H1 (cell line): ENCODE data around the gene RRP1B. TPM values are rescaled to one million over a fixed set of nuclear protein-coding genes. Genes with fewer than 3 reads are reported as not detected.

Experiments
- CTCF ChIA-PET: fragments of 300-600 bp; sonication (Branson Sonifier 250); formaldehyde crosslinking; loops from one replicate; lab custom pipeline; 2021; ENCODE audit not compliant: partially characterized antibody; lab: Charles Lee
- POLR2A ChIA-PET: fragments of 300-600 bp; sonication (Branson Sonifier 250); formaldehyde crosslinking; loops from one replicate; lab custom pipeline; 2021; ENCODE audit warnings: inconsistent platforms; ENCODE audit not compliant: partially characterized antibody; lab: Charles Lee
- DNase-seq, 2 experiments: peaks; one replicate each; pipeline versions ENCODE4 v3.0.0 to v3.0.0-alpha.2; 2010 to 2022; ENCODE audit warnings: low spot score in 2 of 2, low read depth in 1 of 2, mixed read lengths in 1 of 2
- FAIRE-seq: peaks from 2 replicates; lab custom pipeline; 2011; peaks lifted over from hg19 to GRCh38; lab: Jason Lieb, UNC
- H2AFZ ChIP-seq: 2 replicates; pipeline ENCODE4 v1.8.1; 2012; ENCODE audit warnings: low read length, inconsistent platforms
- H2AK5ac ChIP-seq: 2 replicates; pipeline ENCODE4 v1.6.1; 2013; ENCODE audit warnings: low read depth, low read length
- H2BK120ac ChIP-seq: replicated peaks from 2 replicates; pipeline ENCODE3; 2013; ENCODE audit warnings: low read depth, low read length, inconsistent platforms
- H2BK12ac ChIP-seq: 2 replicates; pipeline ENCODE4 v1.6.1; 2013; ENCODE audit warnings: low read depth, low read length
- H2BK15ac ChIP-seq: 2 replicates; pipeline ENCODE4 v1.6.1; 2013; ENCODE audit warnings: low read length
- H2BK20ac ChIP-seq: 2 replicates; pipeline ENCODE4 v1.6.1; 2013; ENCODE audit warnings: low read length
- H2BK5ac ChIP-seq: 2 replicates; pipeline ENCODE4 v1.6.1; 2013; ENCODE audit warnings: low read depth, low read length
- H3K14ac ChIP-seq: 2 replicates; pipeline ENCODE4 v1.6.1; 2013; ENCODE audit warnings: inconsistent platforms; ENCODE audit not compliant: insufficient read length
- H3K18ac ChIP-seq: 2 replicates; pipeline ENCODE4 v1.6.1; 2013; ENCODE audit warnings: low read length; ENCODE audit errors: extremely low read depth
- H3K23ac ChIP-seq: 2 replicates; pipeline ENCODE4 v1.6.1; 2013; ENCODE audit warnings: inconsistent platforms; ENCODE audit not compliant: insufficient read length
- H3K23me2 ChIP-seq: 2 replicates; pipeline ENCODE4 v1.6.1; 2013; ENCODE audit warnings: low read depth, low read length
- H3K27ac ChIP-seq: 2 replicates; pipeline ENCODE4 v1.6.1; 2011; ENCODE audit warnings: low read depth, low read length, inconsistent platforms
- H3K27me3 ChIP-seq, 4 experiments: replicated peaks in 1 of 4; 1 replicate in 1 of 4; 2 replicates in 3 of 4; pipeline versions ENCODE4 v1.6.1 to v1.8.1; 2011 to 2013; ENCODE audit warnings: low read length in 3 of 4, mild to moderate bottlenecking in 3 of 4, inconsistent platforms in 2 of 4, mixed read lengths in 2 of 4, moderate library complexity in 1 of 4; ENCODE audit not compliant: control insufficient read depth in 3 of 4, insufficient read depth in 3 of 4; ENCODE audit errors: extremely low read depth in 1 of 4
- H3K36me3 ChIP-seq, 4 experiments: 2 replicates each; pipeline versions ENCODE4 v1.6.1 to v1.8.1; 2011 to 2013; ENCODE audit warnings: mild to moderate bottlenecking in 4 of 4, low read length in 3 of 4, moderate library complexity in 2 of 4, control low read depth in 1 of 4, inconsistent platforms in 1 of 4; ENCODE audit not compliant: insufficient read depth in 4 of 4, control insufficient read depth in 2 of 4
- H3K4ac ChIP-seq: replicated peaks from 2 replicates; pipeline ENCODE3; 2013; ENCODE audit warnings: low read length, low read depth, mixed read lengths, inconsistent platforms; ENCODE audit not compliant: insufficient read length
- H3K4me1 ChIP-seq, 4 experiments: replicated peaks in 1 of 4; 1 replicate in 1 of 4; 2 replicates in 3 of 4; pipeline versions ENCODE4 v1.6.1 to v1.8.1; 2011 to 2013; ENCODE audit warnings: low read length in 3 of 4, inconsistent platforms in 2 of 4, mixed read lengths in 1 of 4; ENCODE audit not compliant: insufficient read depth in 4 of 4, control insufficient read depth in 3 of 4
- H3K4me2 ChIP-seq, 2 experiments: 2 replicates each; pipeline versions ENCODE4 v1.6.1 to v1.8.1; 2011 to 2013; ENCODE audit warnings: low read depth in 2 of 2, low read length in 2 of 2, control low read depth in 1 of 2, inconsistent platforms in 1 of 2, mild to moderate bottlenecking in 1 of 2; ENCODE audit not compliant: insufficient read depth in 1 of 2
- H3K4me3 ChIP-seq, 4 experiments: fragments of 200-600, 300-600 bp in 1 of 4; sonication (generic), shearing (Covaris generic), sonication (Bioruptor Twin) in 1 of 4; 2 replicates each; pipeline versions ENCODE4 v1.5.1 to v1.8.1; 2011 to 2016; ENCODE audit warnings: low read length in 4 of 4, low read depth in 3 of 4, control low read depth in 2 of 4, inconsistent platforms in 2 of 4, mild to moderate bottlenecking in 2 of 4, mixed read lengths in 1 of 4, moderate library complexity in 1 of 4; ENCODE audit not compliant: insufficient read depth in 2 of 4; ENCODE audit errors: extremely low read depth in 1 of 4
- H3K56ac ChIP-seq: replicated peaks from 2 replicates; pipeline ENCODE3; 2013; ENCODE audit warnings: low read depth, mild to moderate bottlenecking, mixed read lengths, low read length, inconsistent platforms; ENCODE audit not compliant: insufficient read length
- H3K79me1 ChIP-seq: 2 replicates; pipeline ENCODE4 v1.6.1; 2013; ENCODE audit warnings: low read depth, low read length, control low read depth
- H3K79me2 ChIP-seq, 2 experiments: 2 replicates each; pipeline versions ENCODE4 v1.6.1 to v1.8.1; 2012 to 2013; ENCODE audit warnings: low read length in 2 of 2, mild to moderate bottlenecking in 2 of 2, inconsistent platforms in 1 of 2; ENCODE audit not compliant: insufficient read depth in 2 of 2, control insufficient read depth in 1 of 2
- H3K9ac ChIP-seq, 4 experiments: replicated peaks in 1 of 4; 1 replicate in 1 of 4; 2 replicates in 3 of 4; pipeline versions ENCODE4 v1.6.1 to v1.8.1; 2011 to 2013; ENCODE audit warnings: low read depth in 3 of 4, low read length in 3 of 4, control low read depth in 2 of 4, mild to moderate bottlenecking in 2 of 4, moderate library complexity in 2 of 4, inconsistent platforms in 1 of 4; ENCODE audit errors: extremely low read depth in 1 of 4
- H3K9me3 ChIP-seq, 2 experiments: 2 replicates each; pipeline versions ENCODE4 v1.6.1 to v1.8.1; 2012 to 2013; ENCODE audit warnings: mild to moderate bottlenecking in 2 of 2, moderate library complexity in 2 of 2, control low read depth in 1 of 2, inconsistent platforms in 1 of 2, low read depth in 1 of 2, low read length in 1 of 2, mixed read lengths in 1 of 2; ENCODE audit not compliant: insufficient read depth in 2 of 2
- H4K20me1 ChIP-seq, 2 experiments: replicated peaks in 1 of 2; 2 replicates each; pipeline versions ENCODE3 to v1.8.1; 2011 to 2013; ENCODE audit warnings: inconsistent platforms in 2 of 2, low read length in 2 of 2, mild to moderate bottlenecking in 1 of 2; ENCODE audit not compliant: insufficient read depth in 2 of 2, control insufficient read depth in 1 of 2
- H4K5ac ChIP-seq: 2 replicates; pipeline ENCODE4 v1.6.1; 2013; ENCODE audit warnings: low read length, low read depth, mixed read lengths, inconsistent platforms; ENCODE audit not compliant: insufficient read length
- H4K8ac ChIP-seq: 2 replicates; pipeline ENCODE4 v1.8.0; 2013; ENCODE audit warnings: mild to moderate bottlenecking, moderate library complexity, low read length, inconsistent platforms; ENCODE audit not compliant: insufficient read depth; ENCODE audit errors: extremely low read depth
- H4K91ac ChIP-seq: replicated peaks from 2 replicates; pipeline ENCODE3; 2013; ENCODE audit warnings: low read length, mixed read lengths, inconsistent platforms; ENCODE audit not compliant: insufficient read length
- BACH1 ChIP-seq: IDR thresholded peaks from 2 replicates; pipeline ENCODE4 v1.6.1; 2012; ENCODE audit warnings: low read length, improper control_type of control experiment
- SUZ12 ChIP-seq: fragments of 200-600 bp; sonication (generic); IDR thresholded peaks from 2 replicates; pipeline ENCODE4 v1.6.1; 2012; ENCODE audit warnings: mild to moderate bottlenecking, inconsistent platforms, low read length, moderate library complexity, mixed read lengths
- TBP ChIP-seq: IDR thresholded peaks from 2 replicates; pipeline ENCODE4 v1.6.1; 2011; ENCODE audit warnings: low read depth, low read length, improper control_type of control experiment
- WGBS, 2 experiments: shearing (Covaris generic) in 1 of 2; methylation state at CpG; one replicate each; pipeline versions ENCODE4 v1.1.6 to v1.1.7; 2013 to 2015; ENCODE audit warnings: low lambda C conversion rate in 2 of 2, mixed read lengths in 2 of 2, inconsistent platforms in 1 of 2, low coverage in 1 of 2, missing lambda C conversion rate in 1 of 2; ENCODE audit not compliant: insufficient replicate concordance in 2 of 2, insufficient coverage in 1 of 2, insufficient read length in 1 of 2; ENCODE audit errors: extremely low coverage in 1 of 2, missing lambda C conversion rate in 1 of 2; 5-methylcytosine and 5-hydroxymethylcytosine counted together
- polyA plus RNA-seq, 7 experiments: library from polyadenylated mRNA; depleted of rRNA in 3 of 7; stranded (reverse) in 5 of 7; unstranded in 2 of 7; fragments of >200 nt in 5 of 7; fragments of 200-250 nt in 2 of 7; gene quantifications; 1 replicate in 5 of 7; 2 replicates in 1 of 7; 4 replicates in 1 of 7; pipeline versions ENCODE4 v1.2.1 to v1.2.3, GENCODE V29; 2011 to 2013; ENCODE audit warnings: missing spikeins in 2 of 7, mixed read lengths in 2 of 7
- total RNA-seq: library from RNA; stranded (reverse); fragmentation: NEBNext Ultra II Directional; extraction: Animal tissue kit (Norgen Biotek cat#: 25700); gene quantifications from 2 replicates; pipeline ENCODE4 v1.2.1, GENCODE V29; 2021

Gene RRP1B
- total and polyA plus RNA-seq, 2 of the 8 experiments (the other 6 are each of a cell fraction or from before 2014, with no cell fraction given) = 25.8 to 97.3 TPM

DNA sequence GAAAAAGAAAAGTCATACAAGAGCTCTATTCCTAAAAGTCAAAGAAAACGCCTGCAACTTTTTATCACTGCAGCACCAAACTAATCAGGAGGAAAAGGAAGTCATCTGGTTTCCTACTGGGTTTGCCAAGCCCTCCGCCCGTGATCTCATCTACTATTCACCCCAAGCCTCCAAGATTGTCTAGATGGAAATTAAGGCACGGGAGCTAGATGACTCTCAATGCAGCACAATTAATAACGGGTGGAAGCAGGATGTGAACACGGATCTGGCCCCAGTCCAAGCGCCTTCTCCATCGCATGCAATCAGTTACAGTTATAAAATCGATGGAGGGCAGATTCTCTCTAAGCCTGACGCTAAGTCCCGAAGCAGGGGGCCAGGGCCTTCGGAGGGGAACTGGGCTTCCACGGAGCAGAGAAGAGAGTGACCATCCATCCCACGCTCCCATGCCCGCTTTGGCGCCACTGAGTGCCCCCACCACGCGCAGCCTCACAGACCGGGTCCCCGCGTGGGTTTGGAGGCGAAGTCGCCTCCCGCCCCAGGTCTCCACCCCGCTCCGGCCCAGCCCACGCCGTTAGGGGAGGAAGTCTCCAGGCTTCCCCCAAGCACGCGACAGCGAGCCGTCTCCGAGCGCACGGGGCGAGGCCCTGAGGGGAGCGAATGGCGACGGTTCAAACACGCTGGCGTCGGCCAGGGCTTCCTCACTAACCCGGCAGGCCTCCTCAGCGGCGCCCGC is 1.8 kb upstream of the RRP1B start:
- H3K79me1 ChIP-seq = peaks cover 11% of the 10 kb centered on the region; the same call in 1 of the 2 replicates
- no peak overlapping the region for H3K18ac ChIP-seq
- H3K23me2 ChIP-seq = no peaks in the 10 kb centered on the region
- H3K27ac ChIP-seq = no peak overlapping the region
- H3K14ac ChIP-seq = no peak overlapping the region
- no peak overlapping the region for H3K23ac ChIP-seq
- peaks cover 0 to 5% of the 10 kb centered on the region in 2 experiments; a peak in 1 of 4 replicates for H3K9me3 ChIP-seq
- no peak overlapping the region for H2AFZ ChIP-seq
- peaks cover 0 to 6% (median 2%) of the 10 kb centered on the region in 4 experiments; a peak in 5 of 7 replicates for H3K4me1 ChIP-seq
- WGBS, 2 experiments = 93% methylated on average over 27 of the region's 46 CpGs; no CpG with 5 or more reads in 1 of the 2 experiments
- peaks cover 0 to 5% (median 2%) of the 10 kb centered on the region in 4 experiments; a peak in 3 of 7 replicates for H3K27me3 ChIP-seq
- H3K36me3 ChIP-seq = peaks cover 2 to 10% (median 6%) of the 10 kb centered on the region in 4 experiments; a peak in 5 of 8 replicates
- H2BK15ac ChIP-seq = no peak overlapping the region
- no peak overlapping the region for H3K56ac ChIP-seq
- no peak overlapping the region for H4K91ac ChIP-seq
- H3K4me3 ChIP-seq = no peak overlapping the region
- peak overlapping the region; percentile 51 for H4K8ac ChIP-seq
- ChIA-PET CTCF (no interaction called here), POLR2A (interaction anchor here (1.0 kb wide), 1 partner anchor 71 kb away, joined by 3 read pairs; no protein-coding TSS in a partner anchor)
- no peak overlapping the region for H3K4me2 ChIP-seq
- H3K79me2 ChIP-seq = peaks cover 19 to 30% of the 10 kb centered on the region in 2 experiments
- no peak overlapping the region for H4K5ac ChIP-seq
- no peak overlapping the region for H3K4ac ChIP-seq
- no peak overlapping the region for H2BK5ac ChIP-seq
- DNase-seq (no peak), FAIRE-seq (no peak)
- no peak overlapping the region for H2AK5ac ChIP-seq
- H3K9ac ChIP-seq = no peak overlapping the region; a peak in 1 of 7 replicates
- peaks cover 0 to 8% of the 10 kb centered on the region in 2 experiments for H4K20me1 ChIP-seq
- H2BK12ac ChIP-seq = no peak overlapping the region
- H2BK20ac ChIP-seq = no peak overlapping the region
- H2BK120ac ChIP-seq = no peak overlapping the region
- TF ChIP-seq SUZ12 (no peak), BACH1 (no peak), TBP (no peak)
